K562 (cell line): ENCODE measurements around the gene MRO. TPM values are rescaled to one million over a fixed set of nuclear protein-coding genes. Genes with fewer than 3 reads are reported as not detected.
"Not testable (repeated sequence)": the region's sequence is repeated elsewhere in the genome, so short reads cannot be mapped to it uniquely, and the experiment has no call there.

ENCODE experiments used
- ATAC-seq: fragments of 200-7000 bp; cut with Tn5 transposase; 3 replicates; pipeline ENCODE4 v1.9.1; 2020; ENCODE audit warnings: moderate library complexity
- BruUV-seq: library from RNA; stranded (reverse); fragments of 400-500 nt; replicated peaks from 2 replicates; lab custom pipeline; 2021; lab: Mats Ljungman, UMichigan
- CTCF ChIA-PET: fragments of 300-600 bp; formaldehyde crosslinking; extraction: SDS; loops from one replicate; lab custom pipeline; 2021; ENCODE audit warnings: low intra/inter-chr PET ratio; lab: Yijun Ruan, JAX
- POLR2A ChIA-PET: fragments of 300-600, 350-650 bp; sonication (Branson Sonifier 250); formaldehyde crosslinking; extraction: SDS; loops from one replicate; lab custom pipeline; 2021; ENCODE audit warnings: antibody characterized with exemption, inconsistent platforms; lab: Yijun Ruan, JAX
- DNase-seq, 4 experiments: peaks; one replicate each; pipeline versions ENCODE4 v3.0.0 to v3.0.0-alpha.2; 2011 to 2018; ENCODE audit warnings: low spot score in 3 of 4, mixed read lengths in 3 of 4; ENCODE audit errors: extremely low read depth in 1 of 4
- FAIRE-seq: peaks from 2 replicates; lab custom pipeline; 2011; peaks lifted over from hg19 to GRCh38; lab: Jason Lieb, UNC
- H2AFZ ChIP-seq: 2 replicates; pipeline ENCODE4 v1.6.0; 2011; ENCODE audit warnings: low read depth, low read length, control low read depth, inconsistent platforms
- H3K27ac ChIP-seq: fragments of 200-600 bp; 3 replicates; pipeline ENCODE4 v1.8.0; 2011; ENCODE audit warnings: low read depth, mild to moderate bottlenecking, control low read depth, inconsistent platforms, low read length, moderate library complexity, mixed read lengths; ENCODE audit errors: extremely low read depth
- H3K27me3 ChIP-seq, 2 experiments: fragments of 300-600 bp in 1 of 2; 2 replicates in 1 of 2; 3 replicates in 1 of 2; pipeline versions ENCODE4 v1.6.0 to v1.8.0; 2011; ENCODE audit warnings: inconsistent platforms in 2 of 2, low read length in 2 of 2, mild to moderate bottlenecking in 1 of 2, mixed read lengths in 1 of 2, moderate library complexity in 1 of 2; ENCODE audit not compliant: control insufficient read depth in 2 of 2, insufficient read depth in 2 of 2
- H3K36me3 ChIP-seq: fragments of 300-600 bp; 3 replicates; pipeline ENCODE4 v1.8.0; 2011; ENCODE audit warnings: mild to moderate bottlenecking, low read length, inconsistent platforms; ENCODE audit not compliant: control insufficient read depth, insufficient read depth
- H3K4me1 ChIP-seq, 2 experiments: fragments of 200-600 bp in 1 of 2; replicated peaks in 1 of 2; 2 replicates in 1 of 2; 3 replicates in 1 of 2; pipeline versions ENCODE4 v1.5.1 to v1.8.0; 2011; ENCODE audit warnings: inconsistent platforms in 2 of 2, low read length in 2 of 2, mild to moderate bottlenecking in 1 of 2, mixed read lengths in 1 of 2, moderate library complexity in 1 of 2; ENCODE audit not compliant: control insufficient read depth in 2 of 2, insufficient read depth in 2 of 2
- H3K4me2 ChIP-seq: 2 replicates; pipeline ENCODE4 v1.6.1; 2011; ENCODE audit warnings: low read length, control low read depth, inconsistent platforms, mixed read lengths; ENCODE audit not compliant: insufficient read depth
- H3K4me3 ChIP-seq: fragments of 200-600 bp; sonication (generic), shearing (Covaris generic); 2 replicates; pipeline ENCODE4 v1.5.1; 2016; ENCODE audit warnings: control low read depth, inconsistent platforms
- H3K79me2 ChIP-seq: fragments of 200-600 bp; 3 replicates; pipeline ENCODE4 v1.8.0; 2011; ENCODE audit warnings: low read length, inconsistent platforms; ENCODE audit not compliant: control insufficient read depth, insufficient read depth
- H3K9ac ChIP-seq, 2 experiments: 2 replicates each; pipeline versions ENCODE4 v1.6.0 to v1.6.1; 2011; ENCODE audit warnings: low read depth in 2 of 2, low read length in 2 of 2, control low read depth in 1 of 2, inconsistent platforms in 1 of 2, mild to moderate bottlenecking in 1 of 2, mixed read lengths in 1 of 2; ENCODE audit not compliant: insufficient read depth in 1 of 2
- H3K9me1 ChIP-seq: one replicate; pipeline ENCODE4 v1.6.0; 2011; ENCODE audit warnings: inconsistent platforms, mild to moderate bottlenecking, low read length, moderate library complexity; ENCODE audit not compliant: control insufficient read depth, insufficient read depth
- H3K9me3 ChIP-seq: replicated peaks from 2 replicates; pipeline ENCODE4 v1.5.1; 2011; ENCODE audit warnings: low read depth, low read length, inconsistent platforms; ENCODE audit not compliant: control insufficient read depth, insufficient read depth
- H4K20me1 ChIP-seq: replicated peaks from 2 replicates; pipeline ENCODE4 v1.6.1; 2011; ENCODE audit warnings: low read length, inconsistent platforms, mixed read lengths; ENCODE audit not compliant: control insufficient read depth, insufficient read depth
- ASH1L ChIP-seq: fragments of 450-650 bp; IDR thresholded peaks from 2 replicates; pipeline ENCODE4 v1.6.1; 2018; ENCODE audit warnings: borderline replicate concordance, mild to moderate bottlenecking, low read depth; ENCODE audit not compliant: partially characterized antibody
- FOSL1 ChIP-seq: fragments of 200-800 bp; sonication (Bioruptor generic); conservative IDR thresholded peaks from 2 replicates; pipeline ENCODE4 v1.6.1; 2016; ENCODE audit warnings: missing genetic modification characterization, missing compliant biosample characterization
- MEIS2 ChIP-seq: fragments of 450-650 bp; IDR thresholded peaks from 2 replicates; pipeline ENCODE4 v1.6.1; 2014; ENCODE audit warnings: mild to moderate bottlenecking; ENCODE audit not compliant: partially characterized antibody
- RNF2 ChIP-seq: sonication (generic); IDR thresholded peaks from 2 replicates; pipeline ENCODE4 v1.6.1; 2016
- SMAD3 ChIP-seq: fragments of 450-650 bp; formaldehyde crosslinking; conservative IDR thresholded peaks from 2 replicates; pipeline ENCODE4 v1.4.0; 2020; ENCODE audit warnings: mild to moderate bottlenecking
- ZFP36 ChIP-seq: fragments of 150-350 bp; IDR thresholded peaks from 2 replicates; pipeline ENCODE4 v1.6.1; 2018; ENCODE audit warnings: low read length, low read depth; ENCODE audit not compliant: partially characterized antibody
- ZNF232 ChIP-seq: sonication (generic); formaldehyde crosslinking; IDR thresholded peaks from 2 replicates; pipeline ENCODE4 v1.8.0; 2022; ENCODE audit warnings: mild to moderate bottlenecking, missing genetic modification reagents
- WGBS: fragments of 100-300 bp; shearing (Covaris generic); methylation state at CpG from one replicate; pipeline ENCODE4 v1.1.6; 2016; ENCODE audit warnings: low coverage, mixed read lengths; ENCODE audit not compliant: insufficient coverage; ENCODE audit errors: missing lambda C conversion rate; 5-methylcytosine and 5-hydroxymethylcytosine counted together
- in situ Hi-C: fragments of 300-500 bp; cut with MboI; formaldehyde crosslinking; loops from 4 replicates; pipeline ENCODE4 v1.15.0; 2018; ENCODE audit warnings: inconsistent platforms, mixed read lengths
- intact Hi-C: fragments of 100-400 bp; cut with micrococcal nuclease; formaldehyde crosslinking; loops from 2 replicates; pipeline ENCODE4 v1.14.2; 2022
- polyA plus RNA-seq, 8 experiments: library from polyadenylated mRNA; depleted of rRNA in 4 of 8; stranded (reverse) in 5 of 8; unstranded in 3 of 8; fragments of >200 nt; fragmentation: Nextera tagmentation in 2 of 8; fragmentation: Illumina TruSeq in 1 of 8; extraction: Ambion mirVana in 2 of 8; extraction: Trizol in 1 of 8; gene quantifications; 2 replicates each; pipeline versions ENCODE4 v1.2.1 to v1.2.3, GENCODE V29; 2011 to 2014; ENCODE audit warnings: inconsistent platforms in 1 of 8, missing spikeins in 1 of 8
- total RNA-seq, 7 experiments: library from RNA; depleted of rRNA in 6 of 7; stranded (reverse); fragments of >200 nt in 6 of 7; fragmentation: Illumina TruSeq in 2 of 7; extraction: Trizol in 2 of 7; gene quantifications; 2 replicates each; pipeline versions ENCODE4 v1.2.1 to v1.2.3, GENCODE V29; 2011 to 2021; ENCODE audit warnings: low replicate concordance in 1 of 7
- TF ChIP-seq, protein P1 (sequence below), 2 experiments: fragments of 450-650 bp in 1 of 2; sonication (generic) in 1 of 2; formaldehyde crosslinking in 1 of 2; IDR thresholded peaks in 1 of 2; conservative IDR thresholded peaks in 1 of 2; 2 replicates each; pipeline versions ENCODE4 v1.6.1 to v1.8.1; 2016 to 2023; ENCODE audit warnings: mild to moderate bottlenecking in 2 of 2, moderate library complexity in 2 of 2, inconsistent platforms in 1 of 2, missing genetic modification reagents in 1 of 2

MRO gene
- total and polyA plus RNA-seq, 9 of the 15 experiments (the other 6 are each of a cell fraction or from before 2014, with no cell fraction given) = 0.06 TPM; not detected in 8

DNA sequence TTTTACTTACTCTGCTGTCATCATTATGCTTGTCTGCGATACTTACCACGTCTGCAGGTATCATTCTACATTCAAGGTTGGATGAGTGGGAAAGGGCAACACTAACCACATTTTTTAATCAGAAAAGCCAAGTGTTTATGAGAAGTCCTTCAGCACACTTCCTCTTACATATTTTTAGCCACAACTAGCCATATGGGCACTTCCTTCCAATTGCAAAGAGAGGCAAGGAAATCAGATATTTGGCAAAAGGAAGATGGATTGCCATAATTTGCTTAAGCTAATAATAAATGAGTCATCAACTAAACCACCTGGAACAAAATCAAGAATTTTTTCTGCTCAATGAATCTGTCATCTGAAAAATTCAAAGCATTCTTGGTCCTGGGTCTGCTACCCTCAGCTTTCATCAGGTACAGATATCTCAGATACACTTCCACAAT, 16.7 kb upstream of the MRO start (continued):
- TF ChIP-seq, protein P1, sequence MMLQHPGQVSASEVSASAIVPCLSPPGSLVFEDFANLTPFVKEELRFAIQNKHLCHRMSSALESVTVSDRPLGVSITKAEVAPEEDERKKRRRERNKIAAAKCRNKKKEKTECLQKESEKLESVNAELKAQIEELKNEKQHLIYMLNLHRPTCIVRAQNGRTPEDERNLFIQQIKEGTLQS (IDR thresholded peaks at IDR 0.05) = peak; percentile 66
- TF ChIP-seq, protein P1 (CRISPR knock-in tag; conservative IDR thresholded peaks at IDR 0.05) = no peak
- TF ChIP-seq ZFP36 = no peak
- peak; percentile 92 for TF ChIP-seq MEIS2
- TF ChIP-seq ZNF232 = no peak
- TF ChIP-seq RNF2 = no peak
- TF ChIP-seq SMAD3 (CRISPR knock-in tag) = no peak
- TF ChIP-seq ASH1L = no peak
- peak; percentile 32; the same call in 1 of the 2 replicates for TF ChIP-seq FOSL1 (tag)

DNA sequence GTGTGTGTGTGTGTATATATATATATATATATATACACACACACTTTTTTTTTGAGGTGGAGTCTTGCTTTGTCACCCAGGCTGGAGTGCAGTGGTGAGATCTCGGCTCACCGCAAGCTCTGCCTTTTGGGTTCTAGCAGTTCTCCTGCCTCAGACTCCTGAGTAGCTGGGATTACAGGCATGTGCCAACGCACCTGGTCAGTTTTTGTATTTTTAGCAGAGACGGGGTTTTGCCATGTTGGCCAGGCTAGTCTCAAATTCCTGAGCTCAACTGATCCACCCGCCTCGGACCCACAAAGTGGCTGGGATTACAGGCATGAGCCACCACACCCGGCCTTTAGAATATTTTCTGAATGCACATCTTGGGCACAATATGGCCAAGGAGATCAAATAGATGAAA, 13.7 kb upstream of the MRO start:
- FAIRE-seq, intact Hi-C loops, in situ Hi-C loops, CTCF ChIA-PET, H3K27ac ChIP-seq, DNase-seq, H3K79me2 ChIP-seq, H3K4me3 ChIP-seq, BruUV-seq, H3K4me2 ChIP-seq, H3K4me1 ChIP-seq, H3K27me3 ChIP-seq, H3K9ac ChIP-seq, H3K9me3 ChIP-seq, H2AFZ ChIP-seq, H3K9me1 ChIP-seq, H4K20me1 ChIP-seq, ATAC-seq, H3K36me3 ChIP-seq: not testable (repeated sequence)
- POLR2A ChIA-PET = interaction anchor here (1.1 kb wide), 1 partner anchor 8 kb away, joined by 3 read pairs; no protein-coding TSS in a partner anchor
- 20% methylated on average over 5 of the region's 7 CpGs for whole genome bisulfite sequencing
